Measurements from ENCODE around the gene TIMELESS.

GRCh38 chr12:56420411-56420810, 28.8 kb downstream of the TIMELESS start:
- TF ChIP-seq POLR2AphosphoS5 (IDR thresholded peaks at IDR 0.05; ENCODE audit: low read depth) (no peak), CTCF (conservative IDR thresholded peaks at IDR 0.05; ENCODE audit: low read depth in 2 of 2) (no peak), EZH2 (IDR thresholded peaks at IDR 0.05; ENCODE audit: low read depth, unreplicated experiment) (no peak), JUNB (IDR thresholded peaks at IDR 0.05; ENCODE audit: unreplicated experiment) (no peak), EZH2phosphoT487 (IDR thresholded peaks at IDR 0.05; ENCODE audit: unreplicated experiment) (no peak), REST (IDR thresholded peaks at IDR 0.05; ENCODE audit: unreplicated experiment) (no peak), CREB1 (CRISPR knock-in tag; IDR thresholded peaks at IDR 0.05; ENCODE audit: low read depth) (no peak), STAT1 (IDR thresholded peaks at IDR 0.05; ENCODE audit: unreplicated experiment) (no peak), NANOG (IDR thresholded peaks at IDR 0.05; ENCODE audit: borderline replicate concordance) (no peak), ETS1 (IDR thresholded peaks at IDR 0.05) (no peak), ZNF462 (CRISPR knock-in tag; IDR thresholded peaks at IDR 0.05) (no peak), ZNF114 (CRISPR knock-in tag; IDR thresholded peaks at IDR 0.05) (no peak), ZNF331 (CRISPR knock-in tag; IDR thresholded peaks at IDR 0.05; ENCODE audit: low read depth) (no peak)

Data from GM23338 (cell line).